GM23338 (cell line): ENCODE measurements around the gene CDH18.
"Not testable (repeated sequence)": the region's sequence is repeated elsewhere in the genome, so short reads cannot be mapped to it uniquely, and the experiment has no call there.

Experiments
- CREB1 ChIP-seq: fragments of 250-450 bp; sonication (Bioruptor Pico); IDR thresholded peaks from 2 replicates; pipeline ENCODE4 v1.5.0; 2020; ENCODE audit warnings: low read depth, mild to moderate bottlenecking, moderate library complexity
- EZH2 ChIP-seq: fragments of 200-600 bp; sonication (generic); IDR thresholded peaks from one replicate; pipeline ENCODE4 v1.8.0; 2017; ENCODE audit warnings: antibody characterized with exemption, mild to moderate bottlenecking, low read depth; ENCODE audit not compliant: unreplicated experiment
- TF ChIP-seq, protein P1 (sequence below), 2 experiments: fragments of 200-600 bp in 1 of 2; sonication (generic) in 1 of 2; conservative IDR thresholded peaks; 2 replicates each; pipeline versions ENCODE4 v1.5.1 to v1.6.1; 2016 to 2017; ENCODE audit warnings: antibody characterized with exemption in 2 of 2, low read depth in 2 of 2, mild to moderate bottlenecking in 2 of 2, moderate library complexity in 1 of 2
- TF ChIP-seq, protein P2 (sequence below): IDR thresholded peaks from one replicate; pipeline ENCODE4 v1.6.1; 2018; ENCODE audit warnings: antibody characterized with exemption; ENCODE audit not compliant: unreplicated experiment
- TF ChIP-seq, protein P3 (sequence below): fragments of 250-450 bp; sonication (Bioruptor Pico); IDR thresholded peaks from 2 replicates; pipeline ENCODE4 v1.5.0; 2020; ENCODE audit warnings: mild to moderate bottlenecking, moderate library complexity

DNA sequence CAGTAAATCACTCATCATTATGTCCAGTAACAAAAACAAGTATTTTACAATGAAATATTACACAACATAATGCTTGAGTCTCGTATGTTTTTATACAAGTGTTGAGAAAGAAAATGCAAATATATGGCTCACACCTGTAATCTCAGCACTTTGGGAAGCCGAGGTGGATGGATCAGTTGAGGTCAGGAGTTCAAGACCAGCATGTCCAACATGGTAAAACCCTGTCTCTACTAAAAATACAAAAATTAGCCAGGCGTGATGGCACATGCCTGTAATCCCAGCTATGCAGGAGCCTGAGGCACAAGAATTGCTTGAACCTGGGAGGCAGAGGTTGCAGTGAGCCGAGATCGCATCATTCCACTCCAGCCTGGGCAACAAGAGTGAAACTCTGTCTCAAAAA is 211.1 kb downstream of the CDH18 start:
- not testable (repeated sequence) for TF ChIP-seq CREB1 (CRISPR knock-in tag); EZH2
- TF ChIP-seq, protein P1, sequence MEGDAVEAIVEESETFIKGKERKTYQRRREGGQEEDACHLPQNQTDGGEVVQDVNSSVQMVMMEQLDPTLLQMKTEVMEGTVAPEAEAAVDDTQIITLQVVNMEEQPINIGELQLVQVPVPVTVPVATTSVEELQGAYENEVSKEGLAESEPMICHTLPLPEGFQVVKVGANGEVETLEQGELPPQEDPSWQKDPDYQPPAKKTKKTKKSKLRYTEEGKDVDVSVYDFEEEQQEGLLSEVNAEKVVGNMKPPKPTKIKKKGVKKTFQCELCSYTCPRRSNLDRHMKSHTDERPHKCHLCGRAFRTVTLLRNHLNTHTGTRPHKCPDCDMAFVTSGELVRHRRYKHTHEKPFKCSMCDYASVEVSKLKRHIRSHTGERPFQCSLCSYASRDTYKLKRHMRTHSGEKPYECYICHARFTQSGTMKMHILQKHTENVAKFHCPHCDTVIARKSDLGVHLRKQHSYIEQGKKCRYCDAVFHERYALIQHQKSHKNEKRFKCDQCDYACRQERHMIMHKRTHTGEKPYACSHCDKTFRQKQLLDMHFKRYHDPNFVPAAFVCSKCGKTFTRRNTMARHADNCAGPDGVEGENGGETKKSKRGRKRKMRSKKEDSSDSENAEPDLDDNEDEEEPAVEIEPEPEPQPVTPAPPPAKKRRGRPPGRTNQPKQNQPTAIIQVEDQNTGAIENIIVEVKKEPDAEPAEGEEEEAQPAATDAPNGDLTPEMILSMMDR (conservative IDR thresholded peaks at IDR 0.05; ENCODE audit: low read depth in 2 of 2) = not testable (repeated sequence)
- TF ChIP-seq, protein P2, sequence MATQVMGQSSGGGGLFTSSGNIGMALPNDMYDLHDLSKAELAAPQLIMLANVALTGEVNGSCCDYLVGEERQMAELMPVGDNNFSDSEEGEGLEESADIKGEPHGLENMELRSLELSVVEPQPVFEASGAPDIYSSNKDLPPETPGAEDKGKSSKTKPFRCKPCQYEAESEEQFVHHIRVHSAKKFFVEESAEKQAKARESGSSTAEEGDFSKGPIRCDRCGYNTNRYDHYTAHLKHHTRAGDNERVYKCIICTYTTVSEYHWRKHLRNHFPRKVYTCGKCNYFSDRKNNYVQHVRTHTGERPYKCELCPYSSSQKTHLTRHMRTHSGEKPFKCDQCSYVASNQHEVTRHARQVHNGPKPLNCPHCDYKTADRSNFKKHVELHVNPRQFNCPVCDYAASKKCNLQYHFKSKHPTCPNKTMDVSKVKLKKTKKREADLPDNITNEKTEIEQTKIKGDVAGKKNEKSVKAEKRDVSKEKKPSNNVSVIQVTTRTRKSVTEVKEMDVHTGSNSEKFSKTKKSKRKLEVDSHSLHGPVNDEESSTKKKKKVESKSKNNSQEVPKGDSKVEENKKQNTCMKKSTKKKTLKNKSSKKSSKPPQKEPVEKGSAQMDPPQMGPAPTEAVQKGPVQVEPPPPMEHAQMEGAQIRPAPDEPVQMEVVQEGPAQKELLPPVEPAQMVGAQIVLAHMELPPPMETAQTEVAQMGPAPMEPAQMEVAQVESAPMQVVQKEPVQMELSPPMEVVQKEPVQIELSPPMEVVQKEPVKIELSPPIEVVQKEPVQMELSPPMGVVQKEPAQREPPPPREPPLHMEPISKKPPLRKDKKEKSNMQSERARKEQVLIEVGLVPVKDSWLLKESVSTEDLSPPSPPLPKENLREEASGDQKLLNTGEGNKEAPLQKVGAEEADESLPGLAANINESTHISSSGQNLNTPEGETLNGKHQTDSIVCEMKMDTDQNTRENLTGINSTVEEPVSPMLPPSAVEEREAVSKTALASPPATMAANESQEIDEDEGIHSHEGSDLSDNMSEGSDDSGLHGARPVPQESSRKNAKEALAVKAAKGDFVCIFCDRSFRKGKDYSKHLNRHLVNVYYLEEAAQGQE = not testable (repeated sequence)
- TF ChIP-seq, protein P3, sequence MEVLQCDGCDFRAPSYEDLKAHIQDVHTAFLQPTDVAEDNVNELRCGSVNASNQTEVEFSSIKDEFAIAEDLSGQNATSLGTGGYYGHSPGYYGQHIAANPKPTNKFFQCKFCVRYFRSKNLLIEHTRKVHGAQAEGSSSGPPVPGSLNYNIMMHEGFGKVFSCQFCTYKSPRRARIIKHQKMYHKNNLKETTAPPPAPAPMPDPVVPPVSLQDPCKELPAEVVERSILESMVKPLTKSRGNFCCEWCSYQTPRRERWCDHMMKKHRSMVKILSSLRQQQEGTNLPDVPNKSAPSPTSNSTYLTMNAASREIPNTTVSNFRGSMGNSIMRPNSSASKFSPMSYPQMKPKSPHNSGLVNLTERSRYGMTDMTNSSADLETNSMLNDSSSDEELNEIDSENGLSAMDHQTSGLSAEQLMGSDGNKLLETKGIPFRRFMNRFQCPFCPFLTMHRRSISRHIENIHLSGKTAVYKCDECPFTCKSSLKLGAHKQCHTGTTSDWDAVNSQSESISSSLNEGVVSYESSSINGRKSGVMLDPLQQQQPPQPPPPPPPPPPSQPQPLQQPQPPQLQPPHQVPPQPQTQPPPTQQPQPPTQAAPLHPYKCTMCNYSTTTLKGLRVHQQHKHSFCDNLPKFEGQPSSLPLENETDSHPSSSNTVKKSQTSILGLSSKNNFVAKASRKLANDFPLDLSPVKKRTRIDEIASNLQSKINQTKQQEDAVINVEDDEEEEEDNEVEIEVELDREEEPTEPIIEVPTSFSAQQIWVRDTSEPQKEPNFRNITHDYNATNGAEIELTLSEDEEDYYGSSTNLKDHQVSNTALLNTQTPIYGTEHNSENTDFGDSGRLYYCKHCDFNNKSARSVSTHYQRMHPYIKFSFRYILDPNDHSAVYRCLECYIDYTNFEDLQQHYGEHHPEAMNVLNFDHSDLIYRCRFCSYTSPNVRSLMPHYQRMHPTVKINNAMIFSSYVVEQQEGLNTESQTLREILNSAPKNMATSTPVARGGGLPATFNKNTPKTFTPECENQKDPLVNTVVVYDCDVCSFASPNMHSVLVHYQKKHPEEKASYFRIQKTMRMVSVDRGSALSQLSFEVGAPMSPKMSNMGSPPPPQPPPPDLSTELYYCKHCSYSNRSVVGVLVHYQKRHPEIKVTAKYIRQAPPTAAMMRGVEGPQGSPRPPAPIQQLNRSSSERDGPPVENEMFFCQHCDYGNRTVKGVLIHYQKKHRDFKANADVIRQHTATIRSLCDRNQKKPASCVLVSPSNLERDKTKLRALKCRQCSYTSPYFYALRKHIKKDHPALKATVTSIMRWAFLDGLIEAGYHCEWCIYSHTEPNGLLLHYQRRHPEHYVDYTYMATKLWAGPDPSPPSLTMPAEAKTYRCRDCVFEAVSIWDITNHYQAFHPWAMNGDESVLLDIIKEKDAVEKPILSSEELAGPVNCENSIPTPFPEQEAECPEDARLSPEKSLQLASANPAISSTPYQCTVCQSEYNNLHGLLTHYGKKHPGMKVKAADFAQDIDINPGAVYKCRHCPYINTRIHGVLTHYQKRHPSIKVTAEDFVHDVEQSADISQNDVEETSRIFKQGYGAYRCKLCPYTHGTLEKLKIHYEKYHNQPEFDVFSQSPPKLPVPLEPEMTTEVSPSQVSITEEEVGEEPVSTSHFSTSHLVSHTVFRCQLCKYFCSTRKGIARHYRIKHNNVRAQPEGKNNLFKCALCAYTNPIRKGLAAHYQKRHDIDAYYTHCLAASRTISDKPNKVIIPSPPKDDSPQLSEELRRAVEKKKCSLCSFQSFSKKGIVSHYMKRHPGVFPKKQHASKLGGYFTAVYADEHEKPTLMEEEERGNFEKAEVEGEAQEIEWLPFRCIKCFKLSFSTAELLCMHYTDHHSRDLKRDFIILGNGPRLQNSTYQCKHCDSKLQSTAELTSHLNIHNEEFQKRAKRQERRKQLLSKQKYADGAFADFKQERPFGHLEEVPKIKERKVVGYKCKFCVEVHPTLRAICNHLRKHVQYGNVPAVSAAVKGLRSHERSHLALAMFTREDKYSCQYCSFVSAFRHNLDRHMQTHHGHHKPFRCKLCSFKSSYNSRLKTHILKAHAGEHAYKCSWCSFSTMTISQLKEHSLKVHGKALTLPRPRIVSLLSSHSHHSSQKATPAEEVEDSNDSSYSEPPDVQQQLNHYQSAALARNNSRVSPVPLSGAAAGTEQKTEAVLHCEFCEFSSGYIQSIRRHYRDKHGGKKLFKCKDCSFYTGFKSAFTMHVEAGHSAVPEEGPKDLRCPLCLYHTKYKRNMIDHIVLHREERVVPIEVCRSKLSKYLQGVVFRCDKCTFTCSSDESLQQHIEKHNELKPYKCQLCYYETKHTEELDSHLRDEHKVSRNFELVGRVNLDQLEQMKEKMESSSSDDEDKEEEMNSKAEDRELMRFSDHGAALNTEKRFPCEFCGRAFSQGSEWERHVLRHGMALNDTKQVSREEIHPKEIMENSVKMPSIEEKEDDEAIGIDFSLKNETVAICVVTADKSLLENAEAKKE (CRISPR knock-in tag) = not testable (repeated sequence)
